Measurements from ENCODE around the gene VCX2.
"Not testable (repeated sequence)": the region's sequence is repeated elsewhere in the genome, so short reads cannot be mapped to it uniquely, and the experiment has no call there.

Gene VCX2

GRCh38 chrX:8171169-8171568, at the start of gene VCX2:
Gene VCX2 (minus strand): TSS chrX:8171267. CDS start chrX:8170643, 624 bp downstream.
- DNase-seq: not testable (repeated sequence)

GRCh38 chrX:8204943-8205342, 33.9 kb upstream of the VCX2 start:
- no peak for DNase-seq

GRCh38 chrX:8204169-8204935, 33.3 kb upstream of the VCX2 start:
- no peak for DNase-seq

- no peak for DNase-seq
Observed at GRCh38 chrX:8201896-8202331, 30.8 kb upstream of the VCX2 start.

- DNase-seq: no peak
Observed at GRCh38 chrX:8196776-8197175, 25.7 kb upstream of the VCX2 start.

GRCh38 chrX:8194216-8194615, 23.1 kb upstream of the VCX2 start:
- DNase-seq: no peak

GRCh38 chrX:8192276-8192675, 21.2 kb upstream of the VCX2 start:
- DNase-seq: no peak

GRCh38 chrX:8191022-8191421, 20.0 kb upstream of the VCX2 start:
- DNase-seq: no peak

- no peak for DNase-seq
Observed at GRCh38 chrX:8190341-8190830, 19.3 kb upstream of the VCX2 start.

- DNase-seq: no peak
Observed at GRCh38 chrX:8189096-8189830, 18.2 kb upstream of the VCX2 start.

GRCh38 chrX:8183346-8183745, 12.3 kb upstream of the VCX2 start:
- DNase-seq: no peak

GRCh38 chrX:8179656-8180055, 8.6 kb upstream of the VCX2 start:
- no peak for DNase-seq

- DNase-seq: not testable (repeated sequence)
Observed at GRCh38 chrX:8154011-8154410, 17.1 kb downstream of the VCX2 start.

- no peak for DNase-seq
Observed at GRCh38 chrX:8147226-8147625, 23.8 kb downstream of the VCX2 start.

GRCh38 chrX:8144925-8145324, 26.1 kb downstream of the VCX2 start:
- DNase-seq: no peak

- DNase-seq: no peak
Observed at GRCh38 chrX:8141896-8142295, 29.2 kb downstream of the VCX2 start.

- no peak for DNase-seq
Observed at GRCh38 chrX:8140986-8141744, 29.9 kb downstream of the VCX2 start.

GRCh38 chrX:8139716-8140115, 31.4 kb downstream of the VCX2 start:
- DNase-seq: no peak

- DNase-seq: no peak
Observed at GRCh38 chrX:8138252-8138651, 32.8 kb downstream of the VCX2 start.

GRCh38 chrX:8126648-8127047, 44.4 kb downstream of the VCX2 start:
- no peak for DNase-seq

- DNase-seq: no peak
Observed at GRCh38 chrX:8126092-8126491, 45.0 kb downstream of the VCX2 start.

GRCh38 chrX:8125566-8125965, 45.5 kb downstream of the VCX2 start:
- no peak for DNase-seq

- DNase-seq: no peak
Observed at GRCh38 chrX:8122538-8122937, 48.5 kb downstream of the VCX2 start.
